HG03196 (cell line): ENCODE data around the gene RAC2.

Source experiments
- ATAC-seq: cut with Tn5 transposase; IDR thresholded peaks from one replicate; pipeline ENCODE4 v1.9.1; 2021; ENCODE audit not compliant: unreplicated experiment

The RAC2 gene

GRCh38 chr22:37178350-37179125 lies 65.5 kb downstream of the RAC2 start:
- no peak for ATAC-seq

GRCh38 chr22:37177755-37178154 lies 66.3 kb downstream of the RAC2 start:
- ATAC-seq: no peak

- ATAC-seq: no peak
Observed at GRCh38 chr22:37177221-37177620, 66.8 kb downstream of the RAC2 start.

- ATAC-seq: no peak
Observed at GRCh38 chr22:37176464-37177061, 67.5 kb downstream of the RAC2 start.

GRCh38 chr22:37175414-37176281 lies 68.4 kb downstream of the RAC2 start:
- ATAC-seq: no peak
